DND-41 (cell line): ENCODE data around the gene PRDM15.

Experiments
- ATAC-seq: fragments of 200-7000 bp; cut with Tn5 transposase; 3 replicates; pipeline ENCODE4 v1.9.1; 2021; ENCODE audit warnings: low read depth; ENCODE audit not compliant: insufficient read depth
- DNase-seq: peaks from one replicate; pipeline ENCODE4 v3.0.0-alpha.2; 2020
- H2AFZ ChIP-seq: 2 replicates; pipeline ENCODE4 v1.6.0; 2012; ENCODE audit warnings: low read depth, low read length
- H3K27ac ChIP-seq: 2 replicates; pipeline ENCODE4 v1.5.1; 2012; ENCODE audit warnings: low read length, inconsistent platforms
- H3K27me3 ChIP-seq: fragments of 200-600 bp; sonication (generic); 2 replicates; pipeline ENCODE4 v1.6.0; 2012; ENCODE audit warnings: low read length, mild to moderate bottlenecking, inconsistent platforms; ENCODE audit not compliant: insufficient read depth, poor library complexity
- H3K36me3 ChIP-seq: 2 replicates; pipeline ENCODE4 v1.5.1; 2012; ENCODE audit warnings: low read length, inconsistent platforms; ENCODE audit not compliant: insufficient read depth
- H3K4me1 ChIP-seq: 2 replicates; pipeline ENCODE4 v1.5.1; 2012; ENCODE audit warnings: mild to moderate bottlenecking, low read length; ENCODE audit not compliant: insufficient read depth
- H3K4me2 ChIP-seq: 2 replicates; pipeline ENCODE4 v1.6.0; 2012; ENCODE audit warnings: mild to moderate bottlenecking, moderate library complexity, low read length, inconsistent platforms; ENCODE audit not compliant: insufficient read depth
- H3K4me3 ChIP-seq, 2 experiments: fragments of 200-600 bp in 1 of 2; shearing (Covaris generic) in 1 of 2; 2 replicates each; pipeline ENCODE4 v1.5.1; 2012 to 2016; ENCODE audit warnings: inconsistent platforms in 2 of 2, low read length in 2 of 2, mild to moderate bottlenecking in 2 of 2, low read depth in 1 of 2, moderate library complexity in 1 of 2
- H3K79me2 ChIP-seq: 2 replicates; pipeline ENCODE4 v1.6.0; 2012; ENCODE audit warnings: low read length, inconsistent platforms; ENCODE audit not compliant: insufficient read depth
- H3K9ac ChIP-seq: 2 replicates; pipeline ENCODE4 v1.6.0; 2012; ENCODE audit warnings: low read depth, mild to moderate bottlenecking, inconsistent platforms, low read length, moderate library complexity
- H3K9me3 ChIP-seq: 2 replicates; pipeline ENCODE4 v1.5.1; 2012; ENCODE audit warnings: low read length, moderate library complexity, mild to moderate bottlenecking, inconsistent platforms; ENCODE audit not compliant: insufficient read depth, severe bottlenecking
- H4K20me1 ChIP-seq: 2 replicates; pipeline ENCODE4 v1.6.0; 2012; ENCODE audit warnings: low read length; ENCODE audit not compliant: insufficient read depth
- EZH2 ChIP-seq: IDR thresholded peaks from 3 replicates; pipeline ENCODE4 v1.6.1; 2012; ENCODE audit warnings: borderline replicate concordance, low read depth, mild to moderate bottlenecking, moderate library complexity, low read length, inconsistent platforms; ENCODE audit not compliant: severe bottlenecking
- TF ChIP-seq, protein P1 (sequence below): IDR thresholded peaks from 2 replicates; pipeline ENCODE4 v1.5.1; 2012; ENCODE audit warnings: borderline replicate concordance, low read length, moderate library complexity, mild to moderate bottlenecking; ENCODE audit not compliant: poor library complexity, severe bottlenecking; ENCODE audit errors: extremely low read depth

PRDM15 gene

DNA sequence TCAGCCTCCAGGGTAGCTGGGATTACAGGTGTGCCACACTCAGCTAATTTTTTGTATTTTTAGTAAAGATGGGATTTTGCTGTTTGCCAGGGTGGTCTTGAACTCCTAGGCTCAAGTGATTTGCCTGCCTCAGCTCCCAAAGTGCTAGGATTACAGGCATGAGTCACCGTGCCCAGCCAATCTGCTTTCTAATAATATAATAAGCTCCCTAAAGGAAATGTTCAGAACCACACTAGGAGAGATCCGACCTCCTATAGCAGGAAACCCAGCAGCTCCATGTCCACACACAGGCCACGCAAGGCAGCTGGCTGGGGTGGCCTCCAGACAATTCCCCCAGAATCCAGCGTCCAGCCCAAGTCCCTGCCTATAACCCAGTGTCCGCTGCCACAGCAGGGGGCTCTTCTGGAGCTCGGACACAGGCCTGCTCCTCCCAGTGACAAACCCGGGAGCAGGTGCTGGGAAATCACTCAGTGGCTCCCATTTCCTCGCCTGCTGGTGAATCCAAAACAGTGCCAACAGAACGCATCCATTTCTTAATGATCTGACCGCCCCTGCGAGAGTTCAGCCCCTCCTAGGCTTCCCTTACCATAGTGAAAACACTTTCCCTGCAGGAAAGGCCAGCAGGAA lies 119.8 kb downstream of the PRDM15 start:
- TF ChIP-seq EZH2 = no peak

DNA sequence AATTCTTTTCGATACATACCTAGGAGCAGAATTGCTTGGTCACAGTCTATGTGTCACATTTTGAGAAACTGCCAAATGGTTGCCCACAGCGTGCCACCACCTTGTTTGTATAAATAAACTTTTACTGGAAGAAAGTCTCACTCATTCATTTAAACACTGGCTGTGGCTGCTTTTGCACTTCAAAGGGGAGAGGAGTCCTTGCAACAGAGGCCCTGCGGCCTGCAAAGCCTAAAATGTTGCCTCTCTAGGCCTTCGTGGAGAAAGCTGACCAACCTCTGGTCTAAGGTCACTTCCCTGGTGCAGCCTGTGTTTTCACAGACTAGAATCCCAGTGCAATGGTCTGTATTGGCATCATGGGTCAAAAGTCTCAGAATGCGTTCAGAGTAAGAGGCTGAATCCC lies 120.6 kb downstream of the PRDM15 start:
- TF ChIP-seq, protein P1, sequence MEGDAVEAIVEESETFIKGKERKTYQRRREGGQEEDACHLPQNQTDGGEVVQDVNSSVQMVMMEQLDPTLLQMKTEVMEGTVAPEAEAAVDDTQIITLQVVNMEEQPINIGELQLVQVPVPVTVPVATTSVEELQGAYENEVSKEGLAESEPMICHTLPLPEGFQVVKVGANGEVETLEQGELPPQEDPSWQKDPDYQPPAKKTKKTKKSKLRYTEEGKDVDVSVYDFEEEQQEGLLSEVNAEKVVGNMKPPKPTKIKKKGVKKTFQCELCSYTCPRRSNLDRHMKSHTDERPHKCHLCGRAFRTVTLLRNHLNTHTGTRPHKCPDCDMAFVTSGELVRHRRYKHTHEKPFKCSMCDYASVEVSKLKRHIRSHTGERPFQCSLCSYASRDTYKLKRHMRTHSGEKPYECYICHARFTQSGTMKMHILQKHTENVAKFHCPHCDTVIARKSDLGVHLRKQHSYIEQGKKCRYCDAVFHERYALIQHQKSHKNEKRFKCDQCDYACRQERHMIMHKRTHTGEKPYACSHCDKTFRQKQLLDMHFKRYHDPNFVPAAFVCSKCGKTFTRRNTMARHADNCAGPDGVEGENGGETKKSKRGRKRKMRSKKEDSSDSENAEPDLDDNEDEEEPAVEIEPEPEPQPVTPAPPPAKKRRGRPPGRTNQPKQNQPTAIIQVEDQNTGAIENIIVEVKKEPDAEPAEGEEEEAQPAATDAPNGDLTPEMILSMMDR = no peak
- no peak for TF ChIP-seq EZH2
- H3K36me3 ChIP-seq = peaks cover 5% of the 10 kb centered on the region; the same call in 1 of the 2 replicates
- no peak for ATAC-seq

More for the DNA sequence above, 119.8 kb downstream of the PRDM15 start:
- ATAC-seq (no peak), DNase-seq (no peak)
- H3K36me3 ChIP-seq = peaks cover 5% of the 10 kb centered on the region; the same call in 1 of the 2 replicates
- no peak overlapping the region for H3K4me2 ChIP-seq
- no peak overlapping the region for H3K4me3 ChIP-seq
- H3K4me1 ChIP-seq = peaks cover 88% of the 10 kb centered on the region
- H2AFZ ChIP-seq = no peak overlapping the region
- peak overlapping the region; percentile 64 for H3K27ac ChIP-seq
- no peaks in the 10 kb centered on the region for H4K20me1 ChIP-seq
- no peak overlapping the region for H3K9ac ChIP-seq
- H3K79me2 ChIP-seq = peaks cover 24% of the 10 kb centered on the region
- no peaks in the 10 kb centered on the region for H3K9me3 ChIP-seq
- no peaks in the 10 kb centered on the region for H3K27me3 ChIP-seq

DNA sequence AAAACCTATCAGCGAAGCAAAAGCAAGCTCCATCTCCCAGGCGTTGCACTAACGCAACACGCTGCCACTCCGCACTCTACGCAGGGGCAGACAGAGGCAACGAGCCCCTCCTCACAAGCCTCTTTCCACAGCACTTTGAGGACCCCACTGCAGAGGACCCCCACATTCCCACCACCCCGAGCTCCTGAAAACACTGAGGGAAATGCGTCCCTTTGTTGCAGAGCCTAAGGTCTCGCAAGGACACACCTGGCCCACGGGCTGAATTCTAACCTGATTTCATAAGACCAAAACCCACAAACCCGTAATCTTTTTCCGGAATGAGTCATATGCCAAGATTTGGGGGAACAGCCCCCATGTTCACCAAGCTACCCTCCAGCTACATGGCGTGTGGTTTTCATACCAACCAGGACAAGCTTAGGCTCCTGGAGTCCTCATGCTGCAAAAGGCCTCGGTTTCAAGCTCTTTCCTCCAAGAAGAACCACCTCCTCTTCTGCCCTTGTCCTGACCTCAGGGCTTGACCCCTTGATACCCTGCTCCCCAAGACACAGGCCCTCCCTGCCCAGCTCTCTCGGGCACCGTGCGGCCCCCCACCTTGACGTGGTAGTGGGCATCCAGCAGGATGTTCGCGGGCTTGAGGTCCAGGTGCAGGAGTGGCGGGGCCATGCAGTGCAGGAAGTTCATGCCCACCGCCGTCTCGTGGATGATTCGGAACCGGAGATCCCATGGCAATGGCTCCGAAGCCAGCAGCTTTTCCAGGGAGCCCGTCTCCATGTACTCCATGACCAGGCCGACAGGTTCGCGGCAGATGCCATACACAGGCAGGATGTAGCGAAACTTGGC lies 123.0 kb downstream of the PRDM15 start:
- H3K9me3 ChIP-seq = no peaks in the 10 kb centered on the region
- DNase-seq (peak; percentile 56), ATAC-seq (peak; percentile 60)
- H2AFZ ChIP-seq = no peak overlapping the region
- no peak overlapping the region; the same call in 1 of the 2 replicates for H3K4me2 ChIP-seq
- H3K79me2 ChIP-seq = 0 out of 2 replicates have a peak, but pooled peaks cover 4% of the 10 kb centered on the region
- peak overlapping the region; percentile 77 for H3K27ac ChIP-seq
- peaks cover 5% of the 10 kb centered on the region; the same call in 1 of the 2 replicates for H3K36me3 ChIP-seq
- peak overlapping the region; percentile 32 for H3K9ac ChIP-seq
- H4K20me1 ChIP-seq = no peaks in the 10 kb centered on the region
- TF ChIP-seq EZH2 = no peak
- TF ChIP-seq, protein P1 = no peak
- H3K4me3 ChIP-seq = no peak overlapping the region
- H3K27me3 ChIP-seq = no peaks in the 10 kb centered on the region
- peaks cover 77% of the 10 kb centered on the region for H3K4me1 ChIP-seq

More for the DNA sequence above, 120.6 kb downstream of the PRDM15 start:
- no peak overlapping the region for H3K9ac ChIP-seq
- H2AFZ ChIP-seq = no peak overlapping the region
- peaks cover 20% of the 10 kb centered on the region for H3K79me2 ChIP-seq
- no peaks in the 10 kb centered on the region for H4K20me1 ChIP-seq
- H3K4me2 ChIP-seq = no peak overlapping the region
- DNase-seq = no peak
- H3K9me3 ChIP-seq = no peaks in the 10 kb centered on the region
- peaks cover 87% of the 10 kb centered on the region for H3K4me1 ChIP-seq
- no peaks in the 10 kb centered on the region for H3K27me3 ChIP-seq
- no peak overlapping the region for H3K4me3 ChIP-seq
- peak overlapping the region; percentile 64 for H3K27ac ChIP-seq
